NCI-H526 (cell line): ENCODE data around the gene ATP2C1.

ENCODE experiments used
- DNase-seq, 2 experiments: peaks; one replicate each; lab custom pipeline; 2025; lab: John Stamatoyannopoulos, UW

The ATP2C1 gene

DNA sequence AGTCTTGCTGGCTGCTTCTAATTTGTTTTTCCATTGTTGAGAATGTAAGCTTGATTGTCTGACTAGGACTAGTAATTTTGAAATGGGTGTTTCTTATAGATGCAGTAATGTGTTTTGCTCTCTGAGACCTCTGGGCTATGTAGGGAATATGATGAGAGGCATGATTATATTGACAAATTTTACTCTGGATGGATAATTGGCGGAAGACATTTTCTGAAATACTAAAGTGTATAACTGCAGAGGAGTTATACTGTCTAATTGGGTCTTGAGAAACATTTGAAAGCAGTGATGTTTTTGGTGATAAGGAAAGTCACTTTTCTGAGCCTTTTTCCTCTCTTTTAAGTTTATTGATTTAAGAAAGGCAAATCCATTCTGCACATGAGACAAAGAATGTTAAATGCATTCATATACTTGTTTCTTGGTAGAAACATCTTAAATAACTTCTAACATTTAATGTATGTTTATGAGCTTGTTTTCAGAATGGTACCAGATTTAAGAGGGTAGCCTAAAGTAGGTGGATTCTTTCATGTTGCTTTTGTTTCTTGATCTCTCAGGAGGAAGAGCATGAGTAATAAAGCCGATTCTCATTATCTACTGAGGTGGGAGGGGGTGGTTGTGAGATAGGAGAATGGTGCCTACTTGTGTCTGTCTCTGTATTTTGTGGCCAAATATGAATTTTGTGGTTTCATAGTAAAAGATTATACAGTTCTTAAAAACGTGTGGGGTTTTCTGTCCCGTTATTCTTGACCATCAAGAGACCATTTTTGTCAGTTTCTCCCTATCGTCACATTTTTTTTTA lies 2.0 kb downstream of the ATP2C1 start:
- no peak for DNase-seq

DNA sequence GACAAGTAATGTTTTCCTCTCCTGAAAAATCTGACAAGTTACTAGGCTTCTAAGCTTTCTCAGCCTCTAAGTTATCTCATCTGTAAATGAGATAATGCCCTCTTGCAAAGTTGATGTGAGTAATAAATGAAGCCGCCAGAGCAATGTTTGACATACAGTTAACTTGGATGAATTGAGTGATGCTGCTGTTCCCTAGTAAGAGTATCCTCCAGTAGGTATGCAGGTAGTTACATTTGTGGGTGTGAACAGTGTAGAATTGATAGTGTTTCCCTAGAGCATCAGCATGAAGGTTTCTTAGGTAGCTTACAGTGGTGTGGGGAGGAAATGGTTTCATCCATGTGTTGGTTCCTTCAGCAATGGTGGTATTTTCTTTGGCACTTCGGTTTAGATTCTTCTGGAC lies 3.4 kb downstream of the ATP2C1 start:
- no peak for DNase-seq

DNA sequence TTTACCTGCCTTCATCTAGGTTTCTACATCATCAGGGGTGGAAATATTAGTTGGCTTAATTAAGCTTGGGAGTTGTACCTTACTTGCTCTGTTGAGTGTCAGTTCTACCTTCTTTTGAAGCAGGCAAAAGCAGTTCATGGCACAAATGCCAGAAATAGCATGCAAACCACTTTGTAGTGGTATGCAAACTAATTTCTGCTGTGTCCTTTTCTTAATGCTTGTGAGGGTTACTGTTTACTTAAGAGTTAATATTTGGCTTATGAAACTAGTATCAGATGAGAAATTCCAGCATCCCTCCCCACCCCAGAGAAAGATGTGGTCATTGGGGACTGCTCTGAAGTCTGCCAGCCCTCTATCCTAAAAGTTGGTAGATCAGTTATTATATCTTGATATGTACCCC lies 7.1 kb downstream of the ATP2C1 start:
- peak; percentile 35 to 62 for DNase-seq

DNA sequence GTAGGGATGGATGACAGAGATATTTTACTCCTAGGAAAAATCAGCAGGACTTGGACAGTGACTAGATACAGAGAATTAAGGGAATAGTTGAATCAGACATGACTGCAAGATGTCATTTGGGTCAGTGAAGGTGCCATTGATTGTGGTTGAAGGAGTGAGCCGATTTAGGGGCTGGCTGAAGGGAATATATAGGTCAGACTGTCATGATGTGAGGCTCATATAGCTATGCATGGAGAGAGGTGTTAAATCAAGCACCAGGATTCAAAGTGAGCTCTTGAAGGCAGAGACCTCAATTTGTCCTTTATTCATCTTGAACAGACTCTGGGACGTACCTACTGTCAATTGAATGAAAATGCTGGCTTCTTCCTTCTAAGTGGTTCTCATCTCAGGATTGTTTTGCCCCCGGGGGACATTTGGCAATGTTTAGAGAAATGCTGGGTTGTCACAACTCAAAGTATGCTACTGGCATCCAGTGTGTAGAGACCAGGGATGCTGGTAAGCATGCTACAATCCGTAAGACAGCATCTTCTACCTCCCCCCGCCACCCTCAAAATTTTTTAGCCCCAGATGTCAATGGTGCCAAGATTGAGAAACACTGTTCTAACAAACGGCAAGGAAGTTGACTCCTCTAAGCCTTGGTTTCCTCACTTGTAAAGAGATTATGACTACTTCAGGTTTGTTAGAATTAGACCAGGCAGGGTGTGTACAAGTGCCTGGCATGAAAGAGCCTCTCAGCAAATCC lies 7.8 kb downstream of the ATP2C1 start:
- no peak for DNase-seq

DNA sequence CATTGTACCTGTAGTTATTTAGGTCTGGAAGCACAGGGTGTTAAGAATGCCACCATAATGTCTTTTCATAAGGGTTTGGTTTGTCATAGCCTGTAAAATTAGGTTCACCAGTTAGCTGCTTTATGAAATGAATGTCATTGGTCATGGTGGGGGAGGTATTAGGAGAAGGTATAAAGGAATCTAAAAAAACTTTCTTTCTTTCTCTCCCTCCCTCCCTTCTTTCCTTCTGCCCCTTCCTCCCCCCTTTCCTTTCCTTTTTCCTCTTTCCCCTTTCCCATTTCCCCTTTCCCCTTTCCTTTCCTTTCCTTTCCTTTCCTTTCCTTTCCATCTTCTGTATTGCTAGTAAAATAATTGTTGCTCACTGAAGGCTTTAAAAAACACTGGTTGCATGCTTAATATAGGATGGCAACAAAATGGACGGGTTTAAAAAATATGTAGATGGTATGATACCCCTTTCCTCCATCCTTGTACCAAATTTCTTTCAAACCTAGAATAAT lies 9.6 kb downstream of the ATP2C1 start:
- DNase-seq, result no peak

DNA sequence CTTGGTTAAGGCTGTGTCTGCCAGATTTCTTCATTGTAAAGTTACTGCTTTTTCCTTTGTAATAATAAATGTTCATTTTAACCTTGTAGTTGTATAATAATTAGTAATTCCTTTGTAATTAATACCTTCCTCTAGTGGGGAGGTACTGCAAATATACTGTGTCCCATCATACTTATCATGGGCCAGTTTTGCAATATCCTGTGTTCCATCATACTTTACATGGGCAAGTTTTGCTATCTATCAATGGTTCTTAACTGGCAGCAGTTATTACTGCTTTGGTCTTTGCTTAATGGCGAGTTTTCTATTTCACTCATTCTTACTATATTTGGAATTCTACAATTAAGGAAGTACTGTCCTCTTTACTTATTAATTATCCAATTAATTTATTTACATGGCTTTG lies 10.6 kb downstream of the ATP2C1 start:
- no peak for DNase-seq

DNA sequence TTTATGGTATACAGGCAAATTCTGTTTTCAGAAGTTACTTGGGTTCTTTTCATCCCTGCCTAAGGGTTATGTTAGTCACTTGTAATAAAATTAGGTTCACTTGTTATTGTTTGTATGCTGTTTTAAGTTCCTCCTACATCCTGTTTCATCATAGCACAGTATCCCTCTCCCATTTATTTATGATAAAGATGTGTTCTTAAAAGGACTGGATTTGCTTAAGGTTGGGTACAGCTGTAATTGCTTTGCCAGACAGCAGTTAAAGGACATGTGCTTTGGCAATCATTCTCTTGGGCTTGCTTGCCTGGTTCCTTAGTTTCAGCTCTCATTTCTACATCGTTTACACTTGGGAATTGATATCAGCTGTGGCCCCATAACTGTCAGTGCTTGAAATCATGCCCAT lies 11.7 kb downstream of the ATP2C1 start:
- peak; percentile 58 to 66 for DNase-seq

DNA sequence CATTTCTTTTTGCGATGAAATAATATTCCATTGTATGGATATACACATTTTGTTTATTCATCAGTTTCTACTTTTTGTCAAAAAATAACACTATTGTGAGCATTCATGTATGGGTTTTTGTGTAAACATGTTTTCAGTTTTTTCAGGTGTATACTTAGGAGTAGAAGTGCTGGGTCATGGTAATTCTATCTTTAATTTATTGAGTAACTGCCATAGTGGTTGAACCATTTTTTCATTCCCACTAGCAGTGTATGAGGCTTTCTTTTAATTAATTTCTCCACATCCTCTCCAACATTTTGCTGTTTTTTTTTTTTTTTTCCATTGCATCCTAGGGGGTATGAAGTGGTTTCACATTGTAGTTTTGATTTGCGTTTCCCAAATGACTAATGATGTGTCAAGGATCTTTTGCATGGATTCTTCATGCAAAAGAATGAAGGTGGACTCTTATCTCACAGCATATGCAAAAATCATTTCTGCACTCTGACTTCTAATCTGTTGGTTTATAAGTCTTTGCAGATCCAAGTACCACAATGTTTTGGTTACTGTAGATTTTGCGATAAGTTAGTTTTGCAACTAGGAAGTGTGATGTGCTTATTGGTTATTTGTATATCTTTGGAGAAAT lies 12.6 kb downstream of the ATP2C1 start:
- DNase-seq, result peak; percentile 90 to 96

DNA sequence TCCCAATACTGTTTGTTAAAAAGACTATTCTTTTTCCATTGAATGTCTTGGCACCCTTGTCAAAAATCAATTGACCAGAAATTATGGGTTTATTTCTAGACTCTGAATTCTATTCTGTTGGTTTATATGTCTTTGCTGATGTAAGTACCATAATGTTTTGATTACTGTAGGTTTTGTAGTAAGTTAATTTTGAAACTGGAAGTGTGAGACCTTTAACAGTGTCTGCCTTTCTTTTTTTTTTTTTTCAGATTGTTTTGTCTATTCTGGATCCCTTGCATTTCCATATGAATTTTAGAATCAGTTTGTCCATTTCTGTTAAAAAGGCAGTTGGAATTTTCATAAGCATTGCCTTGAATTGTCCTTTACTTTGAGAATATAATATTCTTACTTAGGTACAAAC lies 13.6 kb downstream of the ATP2C1 start:
- no peak for DNase-seq

DNA sequence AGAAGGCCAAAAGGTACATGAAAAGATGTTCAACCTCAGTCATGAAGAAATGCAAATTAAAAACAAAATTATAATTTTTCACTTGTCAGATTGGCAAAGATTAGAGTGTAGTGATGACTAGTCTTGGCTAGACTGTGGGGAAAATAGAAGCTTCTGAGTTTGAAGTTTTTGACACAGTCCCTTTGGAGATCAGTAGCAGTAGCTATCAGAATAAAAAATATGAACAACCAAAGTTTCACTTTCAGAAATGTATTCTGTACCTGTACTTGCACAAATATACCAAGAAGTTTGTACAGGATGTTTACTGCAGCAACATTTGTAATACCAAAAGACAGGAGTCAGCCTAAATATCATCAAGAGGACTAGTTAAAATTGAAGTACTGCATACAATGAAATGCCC lies 14.1 kb downstream of the ATP2C1 start:
- DNase-seq, result no peak

DNA sequence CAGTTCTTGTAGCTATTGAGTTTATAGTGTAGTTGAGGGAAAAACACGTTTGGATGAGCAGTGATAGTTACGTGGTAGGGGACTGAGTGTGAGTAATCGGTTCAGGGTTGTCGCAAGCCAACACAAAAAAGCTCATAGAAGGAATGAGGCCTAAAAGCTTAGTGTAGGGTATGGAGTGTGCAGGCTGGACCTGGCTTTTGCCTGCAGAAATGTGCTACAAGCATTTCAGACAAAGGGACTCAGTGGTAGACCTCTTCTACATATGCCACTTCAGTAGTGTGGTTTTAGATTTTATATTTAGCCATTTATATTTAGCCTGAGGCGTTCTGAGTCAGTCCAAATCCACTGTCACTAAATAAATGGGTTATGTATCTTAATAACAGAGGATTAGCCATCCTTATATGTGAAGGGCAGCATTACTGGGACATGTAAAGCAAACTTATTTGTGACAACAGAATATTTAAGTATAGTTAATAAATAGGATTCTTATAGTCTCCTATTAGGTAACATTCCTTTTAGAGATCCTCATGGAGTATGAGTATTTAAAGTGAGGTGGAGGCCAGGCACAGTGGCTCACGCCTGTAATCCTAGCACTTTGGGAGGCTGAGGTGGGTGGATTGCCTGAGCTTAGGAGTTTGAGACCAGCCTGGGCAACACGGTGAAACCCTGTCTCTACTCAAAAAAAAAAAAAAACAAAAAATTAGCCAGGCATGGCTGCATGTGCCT lies 21.8 kb downstream of the ATP2C1 start:
- DNase-seq, result no peak

DNA sequence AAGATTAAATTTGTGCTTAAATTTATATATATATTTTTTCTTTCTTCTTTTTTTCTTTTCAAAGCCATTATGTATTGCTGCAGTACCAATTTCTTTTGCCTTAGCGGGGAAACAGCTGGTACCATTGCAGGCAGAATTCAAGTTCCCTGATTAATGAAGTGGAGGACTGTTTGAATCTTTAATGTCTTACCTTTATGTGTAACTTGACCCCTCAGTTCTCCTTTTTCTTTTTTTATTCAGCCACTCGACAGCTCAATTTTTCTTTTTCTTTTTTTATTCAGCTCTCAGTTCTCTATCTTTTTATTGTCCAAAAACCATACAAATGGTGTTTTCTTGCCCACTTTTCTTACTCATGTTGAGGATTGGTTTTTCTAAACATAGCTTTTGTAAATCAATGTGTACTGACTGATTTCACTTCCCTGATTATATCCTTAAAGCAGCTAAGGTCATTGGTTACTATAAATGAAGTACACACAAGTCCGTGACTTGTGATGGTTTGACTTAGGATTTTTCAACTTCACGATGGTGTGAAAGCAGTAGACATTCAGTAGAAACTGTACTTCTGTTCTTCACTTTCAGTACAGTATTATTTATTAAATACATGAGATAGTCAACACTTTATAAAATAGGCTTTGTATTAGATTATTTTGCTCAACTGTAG lies 22.8 kb downstream of the ATP2C1 start:
- DNase-seq, result no peak

DNA sequence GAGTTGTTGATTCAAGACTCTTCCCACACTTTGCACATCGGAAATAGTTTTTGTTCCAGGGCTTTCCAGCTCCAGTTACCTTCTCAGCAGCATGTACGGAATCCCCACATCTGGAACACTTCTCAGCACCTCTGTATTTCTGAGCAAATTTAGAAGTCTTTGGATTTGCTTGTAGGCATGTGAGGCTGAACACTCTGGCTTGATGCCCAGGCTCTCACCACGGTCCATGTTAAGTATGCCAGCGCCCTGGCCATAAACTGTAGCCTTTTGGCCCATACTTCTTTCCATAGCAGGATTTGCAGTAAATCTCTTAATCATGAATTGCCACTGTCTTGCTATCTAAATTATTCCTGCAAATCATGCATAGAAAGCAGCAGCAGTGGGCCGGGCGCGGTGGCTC lies 24.4 kb downstream of the ATP2C1 start:
- DNase-seq, result no peak

DNA sequence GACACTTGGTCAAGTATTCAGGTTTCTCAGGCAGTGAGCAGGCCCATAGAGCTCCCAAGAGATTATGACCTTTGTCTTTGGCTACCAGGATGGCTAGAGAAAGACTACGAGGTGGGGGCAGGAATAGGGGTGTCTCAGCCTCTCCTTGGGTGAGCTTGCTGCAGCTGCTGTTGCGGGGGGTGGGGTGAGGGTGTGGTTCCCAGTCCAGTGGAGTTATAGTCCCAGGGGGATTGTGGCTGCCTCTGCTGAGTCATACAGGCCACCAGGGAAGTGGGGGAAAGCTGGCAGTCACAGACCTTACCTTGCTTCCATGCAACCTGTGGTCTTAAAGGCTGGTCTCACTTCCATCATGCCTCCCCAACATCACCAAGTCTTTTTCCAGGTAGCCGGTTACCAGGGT lies 31.7 kb downstream of the ATP2C1 start:
- DNase-seq, result peak; percentile 20 to 38

DNA sequence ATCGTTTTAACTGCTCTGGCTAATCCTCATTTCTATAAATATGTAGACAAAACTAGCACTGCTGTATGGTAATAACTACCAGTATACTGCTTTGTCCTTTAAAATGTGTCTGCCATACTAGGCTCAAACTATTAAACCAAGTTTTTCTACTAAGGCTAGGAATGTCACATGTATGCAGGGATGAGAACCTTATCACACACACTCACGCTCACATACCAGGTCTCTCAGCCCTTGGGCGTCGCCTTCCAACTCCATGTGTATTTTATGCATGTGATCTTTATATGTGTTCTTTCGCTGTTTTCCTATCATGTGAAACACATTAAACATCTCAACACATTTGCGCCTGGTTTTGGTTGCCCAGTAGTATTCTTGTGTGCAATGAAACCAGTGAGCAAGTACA lies 32.6 kb downstream of the ATP2C1 start:
- DNase-seq, result no peak

DNA sequence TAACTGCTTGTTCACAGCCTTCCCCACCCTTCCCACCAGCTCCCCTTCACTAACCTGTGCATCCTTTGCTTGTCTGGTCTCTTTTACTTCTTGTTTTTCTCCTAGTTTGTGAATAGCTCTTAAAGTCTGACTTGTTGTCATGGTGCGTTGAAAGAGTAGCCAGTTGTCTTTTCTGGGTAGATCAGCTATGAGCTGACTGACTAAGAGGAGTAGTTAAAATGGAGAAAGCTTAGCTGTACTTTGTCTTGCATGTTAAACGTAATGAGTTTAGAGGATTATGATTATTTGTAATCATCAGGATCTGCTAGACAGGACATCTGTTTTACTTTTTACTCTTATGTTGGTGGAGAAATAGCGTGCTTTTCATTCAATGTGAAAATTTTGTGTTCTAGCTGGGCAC lies 35.9 kb downstream of the ATP2C1 start:
- DNase-seq, result no peak

DNA sequence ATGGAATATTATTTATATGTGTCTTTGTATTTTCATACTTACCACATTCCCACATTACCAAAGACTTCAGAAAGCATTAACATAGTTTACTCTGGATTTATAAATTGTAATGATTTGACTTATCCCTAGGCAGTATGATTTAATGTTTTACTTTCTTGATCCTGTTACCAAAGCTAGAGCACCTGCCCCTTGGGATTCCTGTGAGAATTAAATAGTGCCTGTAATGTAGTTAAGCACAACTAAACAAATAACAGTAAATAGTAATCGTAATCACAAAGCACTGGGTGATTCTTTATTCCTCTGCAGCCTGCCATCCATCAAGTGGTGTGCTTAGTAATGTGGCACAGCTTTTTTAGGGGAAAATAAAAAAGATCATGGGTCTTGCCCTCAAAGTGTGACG lies 39.1 kb downstream of the ATP2C1 start:
- DNase-seq, result no peak

DNA sequence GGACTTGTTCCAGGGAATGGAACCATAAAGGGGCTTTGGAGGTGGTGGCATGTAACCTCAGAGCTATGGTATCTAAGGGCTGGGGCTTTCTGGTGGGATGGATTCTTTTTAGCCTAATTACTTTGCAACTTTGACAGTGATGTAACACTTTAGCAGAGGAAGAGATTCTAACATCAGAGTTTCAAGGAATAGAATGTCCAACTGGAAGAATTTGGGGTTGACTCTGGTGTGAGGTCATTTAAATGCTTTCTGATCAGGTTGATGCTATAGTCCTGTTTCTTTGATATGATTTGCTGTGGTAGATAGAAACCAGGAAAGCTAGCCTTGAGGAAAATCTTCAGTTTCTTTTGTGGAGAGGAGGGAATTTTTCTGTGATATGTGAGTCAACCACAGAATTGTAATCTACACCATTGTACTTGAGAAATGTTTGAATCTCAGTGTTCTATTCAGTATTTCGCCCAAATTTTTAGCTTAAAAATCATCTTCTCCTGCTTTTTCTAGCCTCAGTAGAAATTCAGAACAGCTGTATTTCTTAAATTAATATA lies 40.0 kb downstream of the ATP2C1 start:
- DNase-seq, result no peak

DNA sequence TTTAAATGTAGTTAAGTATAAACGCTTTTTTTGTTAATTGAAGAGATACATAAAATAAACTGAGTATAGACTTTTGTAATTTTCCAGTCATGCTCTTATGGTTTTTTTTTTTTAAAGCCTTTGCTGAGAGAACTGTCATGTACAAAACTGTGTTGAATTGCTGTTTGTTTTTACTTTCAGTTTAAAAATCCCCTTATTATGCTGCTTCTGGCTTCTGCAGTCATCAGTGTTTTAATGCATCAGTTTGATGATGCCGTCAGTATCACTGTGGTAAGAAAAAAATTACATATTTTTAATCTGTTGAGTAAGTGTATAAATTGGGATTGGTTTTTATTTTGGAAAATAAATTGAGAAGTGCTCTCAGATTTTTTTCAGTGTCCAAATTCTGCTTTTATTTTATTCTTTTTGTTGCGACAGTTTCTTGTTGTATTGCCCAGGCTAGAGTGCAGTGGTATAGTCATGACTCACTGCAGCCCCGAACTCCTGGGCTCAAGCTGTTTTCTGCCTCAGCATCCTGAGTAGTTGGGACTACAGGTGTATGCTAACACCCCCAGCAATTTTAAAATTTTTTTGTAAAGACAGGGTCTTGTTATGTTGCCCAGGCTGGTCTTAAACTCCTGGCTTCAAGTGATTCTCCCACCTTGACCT lies 40.7 kb downstream of the ATP2C1 start:
- DNase-seq, result no peak

DNA sequence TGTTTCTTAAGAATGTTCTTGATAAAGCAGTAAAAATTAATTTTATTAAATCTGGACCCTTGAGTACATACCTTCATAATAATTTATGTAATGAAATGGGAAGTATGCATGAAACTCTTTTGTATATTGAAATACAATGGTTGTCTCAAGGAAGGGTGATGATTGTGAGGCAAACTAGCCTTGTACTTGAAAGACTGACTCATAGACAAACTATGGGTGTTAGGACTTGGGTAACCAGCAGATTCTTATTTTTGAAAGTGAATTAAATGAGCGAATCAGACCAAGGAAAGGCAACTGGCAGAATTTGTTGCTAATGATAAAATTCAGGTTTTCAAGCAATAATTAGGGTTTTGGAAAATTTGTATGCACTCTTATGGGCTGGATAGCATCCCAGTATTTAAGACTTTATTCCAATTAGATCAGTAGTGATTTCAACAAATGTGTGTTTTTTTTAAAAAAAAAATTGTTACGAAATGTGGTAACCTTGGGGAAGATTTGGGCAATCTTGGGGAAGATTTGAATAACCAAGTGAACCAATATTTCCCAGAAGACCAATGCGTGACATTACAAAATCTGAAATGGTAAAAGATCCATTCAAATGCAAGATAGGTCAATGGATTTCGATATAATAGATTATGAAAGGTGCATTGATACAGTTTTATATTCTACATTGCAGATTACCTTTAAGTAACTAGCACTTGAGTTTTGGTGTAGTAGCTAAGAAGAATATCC lies 42.0 kb downstream of the ATP2C1 start:
- no peak for DNase-seq
